Measurements from ENCODE around the gene SAMD10.

- TF ChIP-seq POLR2A (IDR thresholded peaks at IDR 0.05; ENCODE audit: low read depth, low read length) (no peak), POLR2AphosphoS5 (IDR thresholded peaks at IDR 0.05; ENCODE audit: low read depth, low read length) (no peak)
Observed at GRCh38 chr20:63947638-63948456, 31.6 kb downstream of the SAMD10 start.
